Left lung (tissue), 10 donors: ENCODE data around the gene CACNB4. TPM values are rescaled to one million over a fixed set of nuclear protein-coding genes. Genes with fewer than 3 reads are reported as not detected.

Experiments used
- ATAC-seq: fragments of 200-7000 bp; cut with Tn5 transposase; one replicate; pipeline ENCODE4 v1.9.1; 2020; ENCODE audit warnings: moderate library complexity
- DNase-seq, 4 donors: peaks; one replicate each; pipeline ENCODE4 v3.0.0-alpha.2; 2013 to 2020
- H3K27ac ChIP-seq, 2 donors: fragments of 200-600 bp; sonication (generic) in 1 of 2; one replicate each; pipeline versions ENCODE4 v1.5.0 to v1.8.0; 2020 to 2021
- H3K27me3 ChIP-seq, 2 donors: fragments of 200-600 bp; sonication (generic) in 1 of 2; one replicate each; pipeline versions ENCODE4 v1.5.0 to v1.8.0; 2020 to 2021
- H3K36me3 ChIP-seq, 2 donors: fragments of 200-600 bp; sonication (generic) in 1 of 2; one replicate each; pipeline versions ENCODE4 v1.5.0 to v1.8.0; 2020 to 2021
- H3K4me1 ChIP-seq, 2 donors: fragments of 200-600 bp; one replicate each; pipeline ENCODE4 v1.8.0; 2021
- H3K4me3 ChIP-seq, 2 donors: fragments of 200-600 bp; sonication (generic) in 1 of 2; one replicate each; pipeline versions ENCODE4 v1.5.0 to v1.8.0; 2020 to 2021; ENCODE audit warnings: mild to moderate bottlenecking in 1 of 2
- H3K9me3 ChIP-seq, 2 donors: fragments of 200-600 bp; sonication (generic) in 1 of 2; one replicate each; pipeline versions ENCODE4 v1.5.0 to v1.8.0; 2020 to 2021
- CTCF ChIP-seq, 2 donors: fragments of 200-600 bp; sonication (generic) in 1 of 2; IDR thresholded peaks; one replicate each; pipeline versions ENCODE4 v1.5.0 to v1.8.0; 2021; ENCODE audit warnings: antibody characterized with exemption in 2 of 2
- intact Hi-C, 2 donors: fragments of 100-400 bp; cut with DNase I; formaldehyde crosslinking; loops; one replicate each; pipeline versions ENCODE4 v1.11.2 to v1.14.2; 2022
- polyA plus RNA-seq, 6 donors: library from polyadenylated mRNA; unstranded; fragments of 120-200 nt; gene quantifications; one replicate each; pipeline ENCODE4 v1.2.1, GENCODE V29; 2013; ENCODE audit not compliant: insufficient read length in 6 of 6
- total RNA-seq, 2 donors: library from RNA; stranded (reverse); fragmentation: NEBNext Ultra II Directional; extraction: Animal tissue kit (Norgen Biotek cat#: 25700); gene quantifications; one replicate each; pipeline ENCODE4 v1.2.1, GENCODE V29; 2021
- donor health status: DM: no; HTN: yes; CAD: no.
- donor health status: DM: no; HTN: no; CAD: no.

The CACNB4 gene
- total and polyA plus RNA-seq, 8 donors, result 5.9 to 11.2 (median 8.6) TPM

GRCh38 chr2:151843691-151844061, 255.2 kb downstream of the CACNB4 start:
- no peak for DNase-seq
- no peak for ATAC-seq
- no peak overlapping the region for H3K27ac ChIP-seq
- intact Hi-C loops, result no loop called here
- H3K36me3 ChIP-seq, result no peaks in the 10 kb centered on the region
- H3K4me3 ChIP-seq, result no peak overlapping the region
- H3K9me3 ChIP-seq, result no peaks in the 10 kb centered on the region
- TF ChIP-seq CTCF (IDR thresholded peaks at IDR 0.05), result no peak
- no peaks in the 10 kb centered on the region for H3K27me3 ChIP-seq
- H3K4me1 ChIP-seq, result peaks cover 0 to 6% of the 10 kb centered on the region in 2 donors

GRCh38 chr2:151842830-151843690, 255.8 kb downstream of the CACNB4 start:
- no peak for ATAC-seq
- no peak for TF ChIP-seq CTCF (IDR thresholded peaks at IDR 0.05)

GRCh38 chr2:151841047-151841424, 257.8 kb downstream of the CACNB4 start:
- no peak overlapping the region for H3K27ac ChIP-seq
- no peaks in the 10 kb centered on the region for H3K27me3 ChIP-seq
- intact Hi-C loops, result no loop called here
- ATAC-seq, result peak; percentile 74
- no peaks in the 10 kb centered on the region for H3K36me3 ChIP-seq
- peaks cover 0 to 6% of the 10 kb centered on the region in 2 donors for H3K4me1 ChIP-seq
- DNase-seq, result no peak
- no peaks in the 10 kb centered on the region for H3K9me3 ChIP-seq
- H3K4me3 ChIP-seq, result no peak overlapping the region
- no peak for TF ChIP-seq CTCF (IDR thresholded peaks at IDR 0.05)

More at GRCh38 chr2:151842830-151843690, 255.8 kb downstream of the CACNB4 start:
- DNase-seq, result no peak
- no peak overlapping the region for H3K4me3 ChIP-seq
- H3K4me1 ChIP-seq, result peaks cover 0 to 6% of the 10 kb centered on the region in 2 donors
- intact Hi-C loops, result no loop called here
- no peak overlapping the region for H3K27ac ChIP-seq
- no peaks in the 10 kb centered on the region for H3K36me3 ChIP-seq
- H3K9me3 ChIP-seq, result no peaks in the 10 kb centered on the region
- H3K27me3 ChIP-seq, result no peaks in the 10 kb centered on the region

GRCh38 chr2:151840216-151841046, 258.4 kb downstream of the CACNB4 start:
- H3K4me1 ChIP-seq, result peaks cover 0 to 6% of the 10 kb centered on the region in 2 donors
- no peak overlapping the region for H3K4me3 ChIP-seq
- H3K9me3 ChIP-seq, result no peaks in the 10 kb centered on the region
- no peaks in the 10 kb centered on the region for H3K27me3 ChIP-seq
- ATAC-seq, result peak; percentile 53
- no peak overlapping the region for H3K27ac ChIP-seq
- H3K36me3 ChIP-seq, result no peaks in the 10 kb centered on the region
- DNase-seq, result no peak
- intact Hi-C loops, result no loop called here
- TF ChIP-seq CTCF (IDR thresholded peaks at IDR 0.05), result no peak

- no peaks in the 10 kb centered on the region for H3K27me3 ChIP-seq
- ATAC-seq, result no peak
- no peak overlapping the region for H3K27ac ChIP-seq
- no peak overlapping the region for H3K4me3 ChIP-seq
- no peaks in the 10 kb centered on the region for H3K36me3 ChIP-seq
- H3K4me1 ChIP-seq, result peaks cover 0 to 6% of the 10 kb centered on the region in 2 donors
- no peaks in the 10 kb centered on the region for H3K9me3 ChIP-seq
- no peak for DNase-seq
- intact Hi-C loops, result no loop called here
- no peak for TF ChIP-seq CTCF (IDR thresholded peaks at IDR 0.05)
These were observed 260.9 kb downstream of the CACNB4 start for GRCh38 chr2:151837926-151838325.
